ENCODE measurements around the gene TMEM63B. TPM values are rescaled to one million over a fixed set of nuclear protein-coding genes. Genes with fewer than 3 reads are reported as not detected.
"Not testable (repeated sequence)": the region's sequence is repeated elsewhere in the genome, so short reads cannot be mapped to it uniquely, and the experiment has no call there.

The TMEM63B gene
- total RNA-seq, 2 experiments from 2014 or later, result 15.5 to 17.9 TPM

DNA sequence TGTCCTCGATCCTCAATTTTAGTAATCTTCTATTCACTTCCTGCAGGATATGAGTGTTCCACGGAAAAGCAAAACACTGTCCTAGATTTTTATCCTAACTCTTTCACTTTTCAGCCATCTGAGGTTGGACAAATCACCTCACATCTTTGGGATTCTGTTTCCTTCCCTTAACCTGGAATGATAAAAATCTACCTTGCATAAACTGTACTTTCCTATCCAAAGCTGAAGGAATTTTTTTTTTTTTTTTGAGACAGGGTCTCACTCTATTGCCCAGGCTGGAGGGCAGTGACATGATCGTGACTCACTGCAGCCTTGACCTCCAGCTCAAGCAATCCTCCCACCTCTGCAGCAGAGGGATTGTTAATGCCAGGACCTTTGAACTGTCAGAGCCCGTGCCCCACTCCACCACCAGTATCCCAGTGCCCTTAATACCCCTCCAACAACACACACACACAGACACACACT lies 51.8 kb downstream of the TMEM63B start:
- no peak overlapping the region for H3K4me3 Mint-ChIP-seq
- DNase-seq (no peak), ATAC-seq (no peak)
- peaks cover 20% of the 10 kb centered on the region for H3K4me1 Mint-ChIP-seq (ENCODE audit: low read depth)
- CTCF ChIA-PET, result interaction anchor here (0.8 to 2.2 kb wide), 3 partner anchors 58 to 86 kb away, joined by 3 to 7 read pairs (median 4); no protein-coding TSS in a partner anchor
- no peaks in the 10 kb centered on the region for H3K9me3 Mint-ChIP-seq (ENCODE audit: insufficient read depth)
- peaks cover 11% of the 10 kb centered on the region for H3K27me3 Mint-ChIP-seq (ENCODE audit: low read depth)
- H3K36me3 Mint-ChIP-seq (ENCODE audit: low read depth), result no peaks in the 10 kb centered on the region
- H3K27ac Mint-ChIP-seq, result peak overlapping the region; percentile 0
- POLR2A ChIA-PET, result no interaction called here

DNA sequence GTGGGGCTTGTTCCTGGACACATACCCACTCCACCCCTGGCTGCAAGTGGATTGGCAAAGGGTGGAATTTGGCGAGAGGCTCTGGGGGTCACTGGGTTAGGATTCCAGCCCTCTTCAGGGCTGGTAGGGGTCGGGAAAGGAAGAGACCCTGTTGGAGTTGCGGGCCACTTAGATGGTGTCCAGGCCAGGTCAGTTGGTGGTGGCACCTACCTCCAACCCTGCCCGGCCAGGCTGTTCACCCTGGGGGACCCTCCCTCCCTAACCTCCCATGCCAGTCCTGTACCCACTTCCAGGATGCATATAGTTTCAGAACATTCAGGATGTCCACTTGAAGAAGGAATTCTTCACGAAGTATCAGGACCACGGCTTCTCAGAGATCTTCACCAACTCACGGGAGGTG lies 52.3 kb downstream of the TMEM63B start:
- Mint-ChIP-seq H3K36me3 (ENCODE audit: low read depth) (no peaks in the 10 kb centered on the region), H3K9me3 (ENCODE audit: insufficient read depth) (no peaks in the 10 kb centered on the region), H3K4me3 (no peak overlapping the region), H3K27me3 (ENCODE audit: low read depth) (peaks cover 9% of the 10 kb centered on the region), H3K27ac (peak overlapping the region; percentile 0), H3K4me1 (ENCODE audit: low read depth) (peaks cover 20% of the 10 kb centered on the region)
- DNase-seq, result no peak
- ChIA-PET POLR2A (interaction anchor here (1.0 kb wide), 1 partner anchor 128 kb away, joined by 3 read pairs; no protein-coding TSS in a partner anchor), CTCF (interaction anchor here (2.2 kb wide), 1 partner anchor 58 kb away, joined by 7 read pairs; no protein-coding TSS in a partner anchor)
- no peak for ATAC-seq

DNA sequence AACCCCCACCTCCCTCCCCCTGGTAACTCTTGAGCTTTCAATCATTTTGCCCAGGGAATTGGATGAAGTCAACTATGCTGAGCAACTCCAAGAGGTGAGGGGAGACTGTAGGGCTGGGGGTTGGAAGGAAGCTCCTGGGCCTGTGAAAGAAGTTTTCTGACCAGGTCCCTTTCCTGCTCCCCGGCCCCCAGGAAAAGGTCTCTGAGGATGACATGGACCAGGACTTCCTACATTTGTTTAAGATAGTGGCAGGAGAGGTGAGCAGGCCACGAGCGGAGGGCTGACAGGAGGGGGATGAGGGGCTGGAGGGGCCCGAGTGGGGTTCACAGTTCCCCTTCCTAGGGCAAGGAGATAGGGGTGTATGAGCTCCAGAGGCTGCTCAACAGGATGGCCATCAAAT lies 53.1 kb downstream of the TMEM63B start:
- H3K9me3 Mint-ChIP-seq (ENCODE audit: insufficient read depth), result no peaks in the 10 kb centered on the region
- no peak overlapping the region for H3K4me3 Mint-ChIP-seq
- DNase-seq (no peak), ATAC-seq (peak; percentile 10)
- POLR2A ChIA-PET, result interaction anchor here (0.7 to 1.0 kb wide), 2 partner anchors 66 to 127 kb away, joined by 3 read pairs; partner anchors contain the start of gene HSP90AB1
- peaks cover 20% of the 10 kb centered on the region for H3K4me1 Mint-ChIP-seq (ENCODE audit: low read depth)
- H3K27ac Mint-ChIP-seq, result no peak overlapping the region
- H3K36me3 Mint-ChIP-seq (ENCODE audit: low read depth), result no peaks in the 10 kb centered on the region
- peaks cover 5% of the 10 kb centered on the region for H3K27me3 Mint-ChIP-seq (ENCODE audit: low read depth)
- CTCF ChIA-PET, result interaction anchor here (2.2 kb wide), 1 partner anchor 57 kb away, joined by 7 read pairs; no protein-coding TSS in a partner anchor

DNA sequence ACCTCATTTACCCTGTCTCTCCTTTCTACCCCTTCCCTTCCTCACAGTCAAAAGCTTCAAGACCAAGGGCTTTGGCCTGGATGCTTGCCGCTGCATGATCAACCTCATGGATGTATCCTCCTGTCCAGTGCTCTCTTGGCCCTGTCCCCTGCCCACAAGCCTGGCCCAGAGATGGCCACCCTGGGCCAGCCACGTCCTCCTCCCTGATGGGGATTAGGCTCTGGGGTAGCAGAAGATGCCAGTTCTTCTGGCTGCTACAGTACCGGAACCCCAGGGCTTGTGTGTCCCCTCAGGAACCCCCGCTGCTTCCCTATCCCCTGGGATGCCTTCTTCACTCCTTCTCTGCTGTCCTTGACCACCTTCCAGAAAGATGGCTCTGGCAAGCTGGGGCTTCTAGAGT lies 53.5 kb downstream of the TMEM63B start:
- Mint-ChIP-seq H3K9me3 (ENCODE audit: insufficient read depth) (no peaks in the 10 kb centered on the region), H3K36me3 (ENCODE audit: low read depth) (no peaks in the 10 kb centered on the region), H3K4me1 (ENCODE audit: low read depth) (peaks cover 22% of the 10 kb centered on the region), H3K27me3 (ENCODE audit: low read depth) (peaks cover 4% of the 10 kb centered on the region), H3K4me3 (no peak overlapping the region), H3K27ac (no peak overlapping the region)
- ChIA-PET POLR2A (interaction anchor here (0.7 to 1.0 kb wide), 2 partner anchors 66 to 127 kb away, joined by 3 read pairs; partner anchors contain the start of gene HSP90AB1), CTCF (interaction anchor here (2.2 kb wide), 1 partner anchor 57 kb away, joined by 7 read pairs; no protein-coding TSS in a partner anchor)
- ATAC-seq (peak; percentile 31), DNase-seq (no peak)

DNA sequence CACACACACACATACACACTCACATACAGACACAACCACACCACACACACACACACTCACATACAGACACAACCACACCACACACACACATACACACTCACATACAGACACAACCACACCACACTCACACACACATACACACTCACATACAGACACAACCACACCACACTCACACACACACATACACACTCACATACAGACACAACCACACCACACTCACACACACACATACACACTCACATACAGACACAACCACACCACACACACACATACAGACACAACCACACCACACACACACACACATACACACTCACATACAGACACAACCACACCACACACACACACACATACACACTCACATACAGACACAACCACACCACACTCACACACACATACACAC lies 54.4 kb downstream of the TMEM63B start:
- H3K27me3 Mint-ChIP-seq (ENCODE audit: low read depth); H3K9me3 Mint-ChIP-seq (ENCODE audit: insufficient read depth); POLR2A ChIA-PET; ATAC-seq; H3K36me3 Mint-ChIP-seq (ENCODE audit: low read depth); H3K4me3 Mint-ChIP-seq; H3K27ac Mint-ChIP-seq; CTCF ChIA-PET; DNase-seq: not testable (repeated sequence)
- peaks cover 19% of the 10 kb centered on the region for H3K4me1 Mint-ChIP-seq (ENCODE audit: low read depth)

DNA sequence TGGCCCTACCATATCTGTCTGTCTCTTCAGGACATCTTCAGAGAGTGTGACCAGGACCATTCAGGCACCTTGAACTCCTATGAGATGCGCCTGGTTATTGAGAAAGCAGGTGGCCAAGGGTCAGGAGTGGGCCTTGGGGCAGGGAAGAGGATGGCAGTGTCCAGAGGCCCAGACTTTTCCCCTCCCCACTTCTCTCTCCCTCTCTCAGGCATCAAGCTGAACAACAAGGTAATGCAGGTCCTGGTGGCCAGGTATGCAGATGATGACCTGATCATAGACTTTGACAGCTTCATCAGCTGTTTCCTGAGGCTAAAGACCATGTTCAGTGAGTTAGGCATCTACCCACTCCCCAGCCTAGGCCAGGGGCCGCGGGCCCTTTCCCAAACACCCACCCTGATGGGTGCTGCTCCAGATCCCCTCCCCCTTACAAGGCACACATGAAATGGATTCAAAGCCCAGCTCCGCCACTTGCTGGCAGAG lies 55.6 kb downstream of the TMEM63B start:
- H3K9me3 Mint-ChIP-seq (ENCODE audit: insufficient read depth), result no peaks in the 10 kb centered on the region
- H3K27ac Mint-ChIP-seq, result no peak overlapping the region
- ATAC-seq, result no peak
- H3K4me1 Mint-ChIP-seq (ENCODE audit: low read depth), result peaks cover 7% of the 10 kb centered on the region
- DNase-seq, result no peak
- H3K4me3 Mint-ChIP-seq, result no peak overlapping the region
- POLR2A ChIA-PET, result interaction anchor here (0.6 kb wide), 1 partner anchor 12 kb away, joined by 5 read pairs; no protein-coding TSS in a partner anchor
- CTCF ChIA-PET, result interaction anchor here (1.1 kb wide), 1 partner anchor 39 kb away, joined by 3 read pairs; no protein-coding TSS in a partner anchor
- no peaks in the 10 kb centered on the region for H3K36me3 Mint-ChIP-seq (ENCODE audit: low read depth)
- H3K27me3 Mint-ChIP-seq (ENCODE audit: low read depth), result no peaks in the 10 kb centered on the region

DNA sequence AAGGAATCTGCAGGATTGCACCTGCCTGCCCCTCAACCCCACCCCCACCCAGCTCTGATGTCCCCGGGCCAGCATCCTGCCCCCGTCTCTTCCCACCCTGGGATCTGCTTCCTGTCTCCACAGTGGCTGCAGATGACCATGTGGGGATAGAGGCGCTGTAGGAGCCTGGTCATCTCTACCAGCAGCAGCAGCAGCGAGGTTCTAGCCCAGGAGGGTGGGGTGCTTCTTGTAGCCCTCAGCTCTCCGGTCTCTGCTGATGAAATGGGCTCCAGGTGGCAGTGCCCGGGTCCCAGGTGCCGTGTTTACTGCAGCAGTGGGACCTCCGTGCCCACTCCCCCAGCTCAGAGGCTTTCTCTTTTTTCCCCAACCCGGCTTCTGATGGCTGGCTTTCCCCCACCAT lies 56.4 kb downstream of the TMEM63B start:
- Mint-ChIP-seq H3K27ac (no peak overlapping the region), H3K4me3 (no peak overlapping the region), H3K9me3 (ENCODE audit: insufficient read depth) (no peaks in the 10 kb centered on the region), H3K36me3 (ENCODE audit: low read depth) (no peaks in the 10 kb centered on the region), H3K27me3 (ENCODE audit: low read depth) (no peaks in the 10 kb centered on the region), H3K4me1 (ENCODE audit: low read depth) (peaks cover 7% of the 10 kb centered on the region)
- CTCF ChIA-PET, result interaction anchor here (1.1 kb wide), 1 partner anchor 38 kb away, joined by 3 read pairs; no protein-coding TSS in a partner anchor
- DNase-seq (no peak), ATAC-seq (no peak)
- POLR2A ChIA-PET, result interaction anchor here (0.6 kb wide), 1 partner anchor 11 kb away, joined by 5 read pairs; no protein-coding TSS in a partner anchor

DNA sequence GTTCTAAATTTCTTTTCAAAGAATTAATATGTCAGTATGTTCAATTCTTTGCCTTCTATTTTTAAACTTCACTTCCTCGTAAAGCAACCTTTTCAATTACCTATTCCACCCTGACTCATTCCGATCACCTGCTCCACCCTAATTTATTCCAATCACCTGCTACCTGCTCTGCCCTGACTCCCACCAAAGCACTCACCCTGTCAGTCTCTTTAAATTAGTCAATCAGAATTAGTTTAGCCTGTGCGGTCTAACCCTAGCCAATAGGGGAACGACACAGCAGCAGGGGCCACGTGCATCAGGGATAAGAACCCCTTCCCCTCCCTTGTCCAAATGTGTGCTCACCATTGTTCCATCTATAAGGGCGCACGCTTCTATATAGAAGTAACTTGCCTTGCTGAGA lies 58.0 kb downstream of the TMEM63B start:
- H3K9me3 Mint-ChIP-seq (ENCODE audit: insufficient read depth); H3K27me3 Mint-ChIP-seq (ENCODE audit: low read depth); H3K27ac Mint-ChIP-seq; H3K36me3 Mint-ChIP-seq (ENCODE audit: low read depth); DNase-seq; H3K4me3 Mint-ChIP-seq; H3K4me1 Mint-ChIP-seq (ENCODE audit: low read depth); ATAC-seq: not testable (repeated sequence)
- CTCF ChIA-PET, result interaction anchor here (2.6 kb wide), 1 partner anchor 13 kb away, joined by 13 read pairs; no protein-coding TSS in a partner anchor
- POLR2A ChIA-PET, result interaction anchor here (0.6 to 1.4 kb wide), 2 partner anchors 13 to 60 kb away, joined by 3 to 5 read pairs; no protein-coding TSS in a partner anchor

DNA sequence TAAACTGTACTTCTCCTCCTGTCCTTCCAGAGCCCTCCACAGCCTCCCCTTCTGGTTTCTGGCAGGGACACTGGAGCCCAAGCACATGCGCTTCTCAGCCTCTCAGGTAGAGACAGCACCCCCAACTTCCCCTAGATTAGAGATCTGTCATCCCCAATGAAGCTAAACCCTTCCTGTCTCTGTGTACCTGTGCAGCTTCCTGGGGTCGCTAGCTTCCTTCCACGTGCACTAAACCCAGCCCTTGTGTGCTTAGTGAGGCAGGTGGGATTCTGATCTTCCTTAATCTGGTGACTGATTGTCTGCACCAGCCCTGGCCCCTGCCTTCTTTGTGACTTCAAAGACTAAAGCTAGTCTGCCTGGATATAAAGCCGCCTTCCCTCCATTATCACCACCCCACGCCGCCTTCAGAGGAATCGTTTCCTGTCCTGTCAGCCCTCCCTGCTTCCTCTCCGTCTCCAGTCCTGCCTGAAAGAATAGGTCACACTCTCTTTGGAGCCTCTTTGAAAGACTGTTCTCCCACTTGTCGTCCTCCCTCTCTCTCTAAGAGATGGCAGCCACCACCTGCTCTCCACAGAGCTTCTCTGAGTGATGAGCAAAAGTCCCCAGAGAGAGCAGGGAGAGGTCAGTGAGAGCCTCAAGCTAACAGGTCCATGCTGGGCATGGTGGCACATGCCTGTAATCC lies 58.7 kb downstream of the TMEM63B start:
- Mint-ChIP-seq H3K9me3 (ENCODE audit: insufficient read depth) (no peaks in the 10 kb centered on the region), H3K27ac (peak overlapping the region; percentile 58), H3K4me3 (no peak overlapping the region), H3K36me3 (ENCODE audit: low read depth) (no peaks in the 10 kb centered on the region), H3K4me1 (ENCODE audit: low read depth) (peaks cover 7% of the 10 kb centered on the region), H3K27me3 (ENCODE audit: low read depth) (peaks cover 5% of the 10 kb centered on the region)
- ChIA-PET POLR2A (interaction anchor here (0.6 to 1.4 kb wide), 2 partner anchors 12 to 60 kb away, joined by 3 to 5 read pairs; no protein-coding TSS in a partner anchor), CTCF (interaction anchor here (2.6 kb wide), 1 partner anchor 14 kb away, joined by 13 read pairs; no protein-coding TSS in a partner anchor)
- no peak for DNase-seq
- ATAC-seq, result peak; percentile 46

DNA sequence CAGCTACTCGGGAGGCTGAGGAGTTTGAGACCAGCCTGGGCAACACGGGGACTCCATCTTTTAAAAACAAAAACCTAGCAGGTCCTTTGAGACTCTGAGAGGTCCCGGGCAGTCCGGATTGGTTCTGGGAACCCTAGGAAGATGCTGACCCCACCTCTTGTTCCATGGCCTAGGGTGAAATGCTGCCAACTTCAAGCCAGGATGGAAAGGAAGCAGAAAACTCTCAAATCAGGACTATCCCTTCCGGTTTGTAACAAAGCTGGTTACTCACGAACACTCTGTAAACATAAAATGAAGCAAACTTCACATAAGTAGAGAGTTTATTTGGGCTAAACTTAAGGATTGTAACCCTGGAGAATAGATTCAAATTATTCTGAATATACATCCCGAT lies 59.3 kb downstream of the TMEM63B start:
- no peak for ATAC-seq
- peaks cover 5% of the 10 kb centered on the region for H3K27me3 Mint-ChIP-seq (ENCODE audit: low read depth)
- peaks cover 7% of the 10 kb centered on the region for H3K4me1 Mint-ChIP-seq (ENCODE audit: low read depth)
- CTCF ChIA-PET, result interaction anchor here (2.6 kb wide), 1 partner anchor 14 kb away, joined by 13 read pairs; no protein-coding TSS in a partner anchor
- H3K4me3 Mint-ChIP-seq, result no peak overlapping the region
- no peak for DNase-seq
- POLR2A ChIA-PET, result interaction anchor here (1.4 kb wide), 1 partner anchor 59 kb away, joined by 3 read pairs; no protein-coding TSS in a partner anchor
- no peaks in the 10 kb centered on the region for H3K36me3 Mint-ChIP-seq (ENCODE audit: low read depth)
- no peaks in the 10 kb centered on the region for H3K9me3 Mint-ChIP-seq (ENCODE audit: insufficient read depth)
- no peak overlapping the region for H3K27ac Mint-ChIP-seq

DNA sequence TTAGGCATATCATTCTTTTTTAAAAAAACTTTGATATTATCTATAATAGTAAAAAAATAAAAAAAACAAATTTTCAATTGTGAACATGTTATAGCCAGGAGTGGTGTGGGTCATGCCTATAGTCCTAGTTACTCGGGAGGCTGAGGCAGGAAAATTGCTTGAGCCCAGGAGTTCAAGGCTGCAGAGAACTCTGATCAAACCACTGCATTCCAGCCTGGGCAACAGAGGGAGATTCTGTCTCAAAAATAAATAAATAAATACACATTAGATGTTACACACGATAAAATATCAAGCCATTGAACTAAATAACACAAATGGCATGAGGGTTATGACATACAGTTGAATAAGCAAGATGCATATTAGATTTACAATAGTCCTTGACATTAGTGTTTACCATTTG lies 61.5 kb downstream of the TMEM63B start:
- Mint-ChIP-seq H3K27me3 (ENCODE audit: low read depth) (peaks cover 7% of the 10 kb centered on the region), H3K9me3 (ENCODE audit: insufficient read depth) (no peaks in the 10 kb centered on the region), H3K27ac (no peak overlapping the region), H3K36me3 (ENCODE audit: low read depth) (no peaks in the 10 kb centered on the region), H3K4me3 (no peak overlapping the region), H3K4me1 (ENCODE audit: low read depth) (peaks cover 10% of the 10 kb centered on the region)
- ATAC-seq (no peak), DNase-seq (no peak)
- POLR2A ChIA-PET, result no interaction called here
- CTCF ChIA-PET, result interaction anchor here (0.9 to 1.1 kb wide), 2 partner anchors 16 to 24 kb away, joined by 3 read pairs; no protein-coding TSS in a partner anchor
